ENCODE measurements around the gene TCF15. TPM values are rescaled to one million over a fixed set of nuclear protein-coding genes. Genes with fewer than 3 reads are reported as not detected.

TCF15 gene
- total and polyA plus RNA-seq, 2 of the 4 experiments (the other 2 are of a cell fraction), result not detected

DNA sequence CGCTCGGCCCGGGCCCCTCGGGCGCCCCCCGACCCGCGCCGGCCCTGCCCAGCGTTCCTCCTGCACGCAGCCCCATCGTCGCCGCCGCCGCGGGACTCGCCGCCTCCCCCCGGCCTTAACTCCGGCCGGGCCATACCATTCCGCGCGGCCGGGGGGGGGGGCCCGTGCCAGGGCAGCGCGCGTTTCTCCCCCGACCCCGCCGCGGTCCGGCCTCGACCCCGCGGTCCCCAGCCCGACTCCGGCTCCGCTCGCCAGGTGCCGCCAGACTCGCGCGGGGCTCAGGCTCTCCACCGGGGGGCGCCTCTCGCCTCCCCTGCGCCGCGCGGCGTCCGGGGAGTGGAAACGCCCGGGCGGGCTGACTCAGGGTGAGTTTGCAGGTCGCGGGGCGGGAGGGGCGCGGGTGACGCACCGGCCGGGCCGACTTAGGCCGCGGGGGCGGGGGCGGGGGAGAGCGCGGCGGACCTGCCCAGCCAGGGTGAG lies 43.0 kb upstream of the TCF15 start, which contains the start of gene SRXN1 (continued):
- TF ChIP-seq BHLHE40 (IDR thresholded peaks at IDR 0.05; ENCODE audit: low read depth, low read length) (peak; percentile 88), RFX5 (IDR thresholded peaks at IDR 0.05; ENCODE audit: low read depth, low read length) (no peak)
- TF ChIP-seq, protein P1, sequence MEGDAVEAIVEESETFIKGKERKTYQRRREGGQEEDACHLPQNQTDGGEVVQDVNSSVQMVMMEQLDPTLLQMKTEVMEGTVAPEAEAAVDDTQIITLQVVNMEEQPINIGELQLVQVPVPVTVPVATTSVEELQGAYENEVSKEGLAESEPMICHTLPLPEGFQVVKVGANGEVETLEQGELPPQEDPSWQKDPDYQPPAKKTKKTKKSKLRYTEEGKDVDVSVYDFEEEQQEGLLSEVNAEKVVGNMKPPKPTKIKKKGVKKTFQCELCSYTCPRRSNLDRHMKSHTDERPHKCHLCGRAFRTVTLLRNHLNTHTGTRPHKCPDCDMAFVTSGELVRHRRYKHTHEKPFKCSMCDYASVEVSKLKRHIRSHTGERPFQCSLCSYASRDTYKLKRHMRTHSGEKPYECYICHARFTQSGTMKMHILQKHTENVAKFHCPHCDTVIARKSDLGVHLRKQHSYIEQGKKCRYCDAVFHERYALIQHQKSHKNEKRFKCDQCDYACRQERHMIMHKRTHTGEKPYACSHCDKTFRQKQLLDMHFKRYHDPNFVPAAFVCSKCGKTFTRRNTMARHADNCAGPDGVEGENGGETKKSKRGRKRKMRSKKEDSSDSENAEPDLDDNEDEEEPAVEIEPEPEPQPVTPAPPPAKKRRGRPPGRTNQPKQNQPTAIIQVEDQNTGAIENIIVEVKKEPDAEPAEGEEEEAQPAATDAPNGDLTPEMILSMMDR (conservative IDR thresholded peaks at IDR 0.05; ENCODE audit: low read depth, low read length), result peak; percentile 76

DNA sequence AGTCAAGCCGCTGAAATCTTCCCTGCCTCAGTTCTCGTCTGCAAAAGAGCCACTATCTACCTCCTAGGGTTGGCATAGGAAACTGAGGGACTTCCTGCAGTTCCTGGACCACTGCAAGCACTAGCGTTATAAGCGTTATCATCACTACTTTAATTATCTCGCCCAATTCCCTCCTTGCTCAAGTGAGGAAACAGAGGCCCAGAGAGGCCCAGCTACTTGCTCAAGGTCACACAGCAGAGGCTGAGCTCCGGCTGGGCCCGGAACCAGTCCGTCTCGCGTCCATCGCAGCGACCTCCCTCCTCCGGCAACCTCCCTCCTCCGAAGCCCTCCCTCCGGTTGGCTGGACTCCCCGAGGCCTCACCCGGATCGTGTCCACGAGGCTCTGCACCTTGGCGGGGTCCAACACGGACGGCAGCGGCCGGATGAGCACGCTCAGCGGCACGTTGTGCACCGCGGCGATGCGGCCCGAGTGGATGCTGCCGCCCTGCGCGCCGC lies 42.6 kb upstream of the TCF15 start:
- dilution Hi-C loops (cut with HindIII; ENCODE audit: low sequenced_read_pairs, unreplicated experiment) (no loop called here), intact Hi-C loops (cut with micrococcal nuclease) (loop anchor here (5.0 kb wide), 1 partner anchor 75 kb away; no protein-coding TSS in a partner anchor), in situ Hi-C loops (cut with MboI; ENCODE audit: low sequenced_read_pairs) (loop anchor here (10.0 kb wide), 3 partner anchors 108 to 298 kb away; partner anchors contain the start of gene CSNK2A1)
- Histone ChIP-seq H3K56ac (ENCODE audit: extremely low read depth, insufficient read depth, low read length) (peak overlapping the region; percentile 67), H3K4ac (ENCODE audit: low read depth, low read length) (peak overlapping the region; percentile 95), H3K27me3 (ENCODE audit: control insufficient read depth, insufficient read depth, low read length) (peaks cover 3% of the 10 kb centered on the region; the same call in 1 of the 2 replicates), H2AFZ (replicated peaks; ENCODE audit: low read length, poor library complexity) (peak overlapping the region; percentile 96), H2BK120ac (ENCODE audit: low read depth, low read length) (peak overlapping the region; percentile 76), H2BK20ac (ENCODE audit: low read depth, low read length) (no peak overlapping the region), H2AK9ac (replicated peaks; ENCODE audit: low read depth, low read length, poor library complexity) (peak overlapping the region; percentile 82), H4K5ac (ENCODE audit: low read depth, low read length) (peak overlapping the region; percentile 13), H4K91ac (ENCODE audit: insufficient read depth, low read depth, low read length) (peak overlapping the region; percentile 81), H2BK15ac (ENCODE audit: low read depth, low read length) (peak overlapping the region; percentile 0; the same call in 1 of the 3 replicates), H3K27ac (ENCODE audit: insufficient read depth, low read length) (peak overlapping the region; percentile 90), H2BK5ac (ENCODE audit: low read depth, low read length, poor library complexity, severe bottlenecking) (peak overlapping the region; percentile 87), H3K9me1 (ENCODE audit: insufficient read depth, low read length) (peaks cover 5% of the 10 kb centered on the region), H3K14ac (replicated peaks; ENCODE audit: low read depth, low read length) (peak overlapping the region; percentile 83), H3K4me3 (ENCODE audit: insufficient read depth, low read depth, low read length) (peak overlapping the region; percentile 79), H3K23ac (ENCODE audit: low read depth, low read length) (peak overlapping the region; percentile 77), H3K4me2 (ENCODE audit: low read depth, low read length) (peak overlapping the region; percentile 81), H3K36me3 (ENCODE audit: control insufficient read depth, insufficient read depth, low read length) (peaks cover 28% of the 10 kb centered on the region), H3K18ac (ENCODE audit: low read depth, low read length) (peak overlapping the region; percentile 70), H3K9ac (ENCODE audit: low read depth, low read length) (peak overlapping the region; percentile 96), H4K20me1 (ENCODE audit: insufficient read depth, low read length) (peaks cover 30% of the 10 kb centered on the region), H2AK5ac (ENCODE audit: low read depth, low read length) (peak overlapping the region; percentile 88), H3K9me3 (ENCODE audit: control insufficient read depth, insufficient read depth, low read length) (no peaks in the 10 kb centered on the region), H3K79me1 (ENCODE audit: low read depth in 1 of 2, low read length in 2 of 2) (peaks cover 33 to 53% of the 10 kb centered on the region in 2 experiments), H3K4me1 (ENCODE audit: control insufficient read depth, insufficient read depth, low read length) (peaks cover 12% of the 10 kb centered on the region), H4K8ac (ENCODE audit: low read depth in 2 of 2, low read length in 2 of 2) (peak overlapping the region; percentile 27 to 67)
- DNase-seq (peak; percentile 44), ATAC-seq (ENCODE audit: low read depth) (peak; percentile 44)
- CTCF ChIA-PET, result no interaction called here
- POLR2A ChIA-PET (ENCODE audit: unreplicated experiment), result no interaction called here
- 0% methylated on average over 20 of the region's 36 CpGs; no CpG with 5 or more reads in 1 of the 2 experiments for WGBS, 2 experiments (ENCODE audit: extremely low coverage in 2 of 2, insufficient read length in 1 of 2)
- TF ChIP-seq RCOR1 (IDR thresholded peaks at IDR 0.05; ENCODE audit: insufficient replicate concordance, low read length) (peak; percentile 37), RFX5 (IDR thresholded peaks at IDR 0.05; ENCODE audit: low read depth, low read length) (no peak)
- BruUV-seq (replicated peaks), result no TSS peak

Measured in IMR-90 (cell line).